Activated CD8-positive, alpha-beta T cell treated with anti-CD3 and anti-CD28 coated beads for 36 hours (primary cell): ENCODE data around the gene CABP4. TPM values are rescaled to one million over a fixed set of nuclear protein-coding genes. Genes with fewer than 3 reads are reported as not detected.

Experiments used
- ATAC-seq: fragments of 200-7000 bp; cut with Tn5 transposase; one replicate; pipeline ENCODE4 v1.10.0; 2021; ENCODE audit warnings: mild to moderate bottlenecking, moderate library complexity
- CTCF ChIA-PET: fragments of 350-600 bp; sonication (Branson Sonifier 250); formaldehyde crosslinking; loops from one replicate; lab custom pipeline; 2021; ENCODE audit warnings: antibody characterized with exemption; lab: Charles Lee
- POLR2A ChIA-PET: fragments of 350-600 bp; sonication (Branson Sonifier 250); formaldehyde crosslinking; loops from one replicate; lab custom pipeline; 2021; ENCODE audit warnings: antibody characterized with exemption; lab: Charles Lee
- DNase-seq: peaks from one replicate; pipeline ENCODE4 v3.0.0-alpha.2; 2020
- H3K27ac Mint-ChIP-seq: one replicate; pipeline ENCODE4 v1.8.0; 2021; ENCODE audit warnings: mild to moderate bottlenecking, mixed read lengths
- H3K27me3 Mint-ChIP-seq: one replicate; pipeline ENCODE4 v1.8.0; 2021; ENCODE audit warnings: mixed read lengths
- H3K36me3 Mint-ChIP-seq: one replicate; pipeline ENCODE4 v1.8.0; 2021; ENCODE audit warnings: low read depth, mixed read lengths
- H3K4me1 Mint-ChIP-seq: one replicate; pipeline ENCODE4 v1.8.0; 2021; ENCODE audit warnings: low read depth, mixed read lengths
- H3K4me3 Mint-ChIP-seq: one replicate; pipeline ENCODE4 v1.8.0; 2021; ENCODE audit warnings: mild to moderate bottlenecking, moderate library complexity, mixed read lengths
- H3K9me3 Mint-ChIP-seq: one replicate; pipeline ENCODE4 v1.8.0; 2021; ENCODE audit warnings: mixed read lengths
- CTCF ChIP-seq: fragments of 200-600 bp; IDR thresholded peaks from one replicate; pipeline ENCODE4 v1.8.0; 2022; ENCODE audit warnings: antibody characterized with exemption, mild to moderate bottlenecking
- intact Hi-C: fragments of 100-400 bp; cut with micrococcal nuclease; formaldehyde crosslinking; loops from one replicate; pipeline ENCODE4 v1.10.0; 2022
- total RNA-seq, 2 experiments: library from RNA; stranded (reverse); gene quantifications; one replicate each; pipeline ENCODE4 v1.2.3, GENCODE V29; 2021

The CABP4 gene
- total RNA-seq, 2 experiments from 2014 or later, result 0.83 to 1.4 TPM

- no peak for TF ChIP-seq CTCF
- POLR2A ChIA-PET, result interaction anchor here (1.0 to 10.7 kb wide), 5 partner anchors 11 to 138 kb away, joined by 3 to 108 read pairs (median 3); partner anchors contain the start of genes NUDT8, PITPNM1, PPP1CA and RPS6KB2
- ATAC-seq (no peak), DNase-seq (no peak)
- H3K9me3 Mint-ChIP-seq, result no peaks in the 10 kb centered on the region
- H3K27ac Mint-ChIP-seq, result peak overlapping the region; percentile 55
- H3K4me3 Mint-ChIP-seq, result no peak overlapping the region
- H3K27me3 Mint-ChIP-seq, result no peaks in the 10 kb centered on the region
- peaks cover 40% of the 10 kb centered on the region for H3K36me3 Mint-ChIP-seq
- intact Hi-C loops, result no loop called here
- CTCF ChIA-PET, result interaction anchor here (1.1 to 1.9 kb wide), 3 partner anchors 14 to 109 kb away, joined by 3 to 4 read pairs (median 3); partner anchors contain the start of gene PITPNM1
- peaks cover 34% of the 10 kb centered on the region for H3K4me1 Mint-ChIP-seq
Observed at GRCh38 chr11:67491276-67492068, 36.3 kb downstream of the CABP4 start.

GRCh38 chr11:67492069-67492727 lies 37.0 kb downstream of the CABP4 start:
- H3K27ac Mint-ChIP-seq, result no peak overlapping the region
- H3K27me3 Mint-ChIP-seq, result no peaks in the 10 kb centered on the region
- peaks cover 26% of the 10 kb centered on the region for H3K4me1 Mint-ChIP-seq
- H3K9me3 Mint-ChIP-seq, result no peaks in the 10 kb centered on the region
- POLR2A ChIA-PET, result interaction anchor here (0.8 to 10.7 kb wide), 6 partner anchors 7 to 138 kb away, joined by 3 to 108 read pairs (median 4); partner anchors contain the start of genes NUDT8, PITPNM1 and PTPRCAP
- no peak for DNase-seq
- no peak overlapping the region for H3K4me3 Mint-ChIP-seq
- H3K36me3 Mint-ChIP-seq, result peaks cover 34% of the 10 kb centered on the region
- TF ChIP-seq CTCF, result no peak
- CTCF ChIA-PET, result interaction anchor here (1.9 kb wide), 1 partner anchor 14 kb away, joined by 4 read pairs; the partner anchor contains the start of gene PITPNM1
- intact Hi-C loops, result no loop called here
- no peak for ATAC-seq

- no peak overlapping the region for H3K4me3 Mint-ChIP-seq
- peaks cover 19% of the 10 kb centered on the region for H3K4me1 Mint-ChIP-seq
- H3K9me3 Mint-ChIP-seq, result no peaks in the 10 kb centered on the region
- peaks cover 26% of the 10 kb centered on the region for H3K36me3 Mint-ChIP-seq
- intact Hi-C loops, result no loop called here
- DNase-seq (no peak), ATAC-seq (peak; percentile 32)
- no peak for TF ChIP-seq CTCF
- peak overlapping the region; percentile 13 for H3K27ac Mint-ChIP-seq
- CTCF ChIA-PET, result interaction anchor here (1.9 kb wide), 1 partner anchor 13 kb away, joined by 4 read pairs; the partner anchor contains the start of gene PITPNM1
- POLR2A ChIA-PET, result interaction anchor here (0.8 to 10.7 kb wide), 6 partner anchors 8 to 151 kb away, joined by 3 to 108 read pairs (median 4); partner anchors contain the start of genes NUDT8, PITPNM1 and PTPRCAP
- H3K27me3 Mint-ChIP-seq, result no peaks in the 10 kb centered on the region
Observed at GRCh38 chr11:67492801-67493547, 37.8 kb downstream of the CABP4 start.

- Mint-ChIP-seq H3K9me3 (no peaks in the 10 kb centered on the region), H3K27ac (no peak overlapping the region), H3K4me1 (peaks cover 11% of the 10 kb centered on the region), H3K36me3 (peaks cover 18% of the 10 kb centered on the region), H3K4me3 (no peak overlapping the region), H3K27me3 (no peaks in the 10 kb centered on the region)
- intact Hi-C loops, result no loop called here
- POLR2A ChIA-PET, result interaction anchor here (0.8 to 10.7 kb wide), 4 partner anchors 9 to 152 kb away, joined by 4 to 108 read pairs (median 4); partner anchors contain the start of gene PITPNM1
- no peak for ATAC-seq
- no peak for TF ChIP-seq CTCF
- CTCF ChIA-PET, result no interaction called here
- DNase-seq, result no peak
Observed at GRCh38 chr11:67493548-67494370, 38.6 kb downstream of the CABP4 start.
